ENCODE data around the gene MAGI2. TPM values are rescaled to one million over a fixed set of nuclear protein-coding genes. Genes with fewer than 3 reads are reported as not detected.

Gene MAGI2
- total RNA-seq, 2 experiments from 2014 or later: 0.03 to 0.17 TPM

GRCh38 chr7:78905436-78905835 lies 548.0 kb downstream of the MAGI2 start:
- Histone ChIP-seq H3K36me3 (ENCODE audit: insufficient read depth, low read length) (no peaks in the 10 kb centered on the region), H4K20me1 (ENCODE audit: insufficient read depth, low read length) (no peaks in the 10 kb centered on the region), H3K4me3 (ENCODE audit: low read depth, low read length, poor library complexity, severe bottlenecking) (no peak overlapping the region), H2AFZ (ENCODE audit: low read length) (no peak overlapping the region), H3K9me3 (ENCODE audit: low read length) (no peaks in the 10 kb centered on the region), H3K79me2 (ENCODE audit: insufficient read depth, low read depth, low read length) (no peaks in the 10 kb centered on the region), H3K9me2 (ENCODE audit: insufficient read depth, low read length) (no peaks in the 10 kb centered on the region), H3K4me1 (ENCODE audit: insufficient read depth, low read length, poor library complexity, severe bottlenecking) (no peaks in the 10 kb centered on the region), H3K4me2 (ENCODE audit: low read length) (no peak overlapping the region), H3K27ac (ENCODE audit: low read depth, low read length, poor library complexity, severe bottlenecking) (no peak overlapping the region)
- intact Hi-C loops (cut with micrococcal nuclease; ENCODE audit: unreplicated experiment): no loop called here
- POLR2A ChIA-PET: no interaction called here
- TF ChIP-seq CTCF (conservative IDR thresholded peaks at IDR 0.05; ENCODE audit: low read length): no peak
- TF ChIP-seq EZH2phosphoT487 (IDR thresholded peaks at IDR 0.05; ENCODE audit: borderline replicate concordance, low read depth, low read length): no peak
- no peak for DNase-seq (ENCODE audit: low spot score)
- BruUV-seq (replicated peaks): no TSS peak
- CTCF ChIA-PET (ENCODE audit: unreplicated experiment): no interaction called here

DNA sequence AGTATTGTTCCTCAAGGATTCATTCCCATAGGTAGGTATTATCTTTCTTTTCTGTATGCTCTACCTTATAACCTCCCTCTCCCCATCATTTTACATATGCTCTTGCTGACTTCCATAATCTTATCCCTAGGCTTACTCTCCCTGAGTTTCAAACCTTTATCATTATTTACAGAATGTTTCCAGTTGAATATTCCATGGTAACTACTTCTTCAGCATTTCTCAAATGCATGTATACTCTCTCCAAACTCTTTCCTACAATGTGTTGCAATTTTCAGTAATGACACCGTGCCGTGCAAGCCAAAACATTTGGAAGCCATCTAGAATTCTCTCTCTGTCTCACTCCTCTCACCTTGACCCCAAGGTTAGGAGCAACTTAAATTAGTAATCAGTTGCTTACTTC lies 548.5 kb downstream of the MAGI2 start:
- POLR2A ChIA-PET: interaction anchor here (0.7 kb wide), 1 partner anchor 477 kb away, joined by 4 read pairs; no protein-coding TSS in a partner anchor
- Histone ChIP-seq H3K4me2 (ENCODE audit: low read length) (no peak overlapping the region), H4K20me1 (ENCODE audit: insufficient read depth, low read length) (no peaks in the 10 kb centered on the region), H3K79me2 (ENCODE audit: insufficient read depth, low read depth, low read length) (no peaks in the 10 kb centered on the region), H3K36me3 (ENCODE audit: insufficient read depth, low read length) (no peaks in the 10 kb centered on the region), H3K4me1 (ENCODE audit: insufficient read depth, low read length, poor library complexity, severe bottlenecking) (no peaks in the 10 kb centered on the region), H3K9me3 (ENCODE audit: low read length) (no peaks in the 10 kb centered on the region), H3K9me2 (ENCODE audit: insufficient read depth, low read length) (no peaks in the 10 kb centered on the region), H2AFZ (ENCODE audit: low read length) (no peak overlapping the region), H3K4me3 (ENCODE audit: low read depth, low read length, poor library complexity, severe bottlenecking) (no peak overlapping the region), H3K27ac (ENCODE audit: low read depth, low read length, poor library complexity, severe bottlenecking) (no peak overlapping the region)
- CTCF ChIA-PET (ENCODE audit: unreplicated experiment): no interaction called here
- BruUV-seq (replicated peaks): no TSS peak
- no peak for DNase-seq (ENCODE audit: low spot score)
- no peak for TF ChIP-seq EZH2phosphoT487 (IDR thresholded peaks at IDR 0.05; ENCODE audit: borderline replicate concordance, low read depth, low read length)
- TF ChIP-seq CTCF (conservative IDR thresholded peaks at IDR 0.05; ENCODE audit: low read length): no peak
- intact Hi-C loops (cut with micrococcal nuclease; ENCODE audit: unreplicated experiment): no loop called here

DNA sequence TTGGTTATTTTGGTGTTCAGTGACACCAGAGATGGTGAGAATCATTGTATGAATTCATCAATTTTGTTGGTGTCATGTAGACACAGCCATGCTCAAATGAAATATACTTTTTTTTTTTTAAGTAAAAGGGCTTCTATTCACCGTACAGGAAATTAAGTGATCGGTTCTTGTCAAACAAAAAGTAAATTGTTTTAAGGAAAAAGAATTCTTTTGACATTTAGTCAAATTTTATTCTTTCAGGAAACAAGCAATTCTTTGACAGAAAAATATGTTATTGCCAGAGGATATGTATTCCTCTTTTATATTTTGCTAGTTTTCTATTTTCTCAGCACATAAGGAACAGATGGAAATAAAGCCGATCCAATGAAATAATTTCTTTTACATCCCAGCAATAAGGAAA lies 551.9 kb downstream of the MAGI2 start:
- intact Hi-C loops (cut with micrococcal nuclease; ENCODE audit: unreplicated experiment): no loop called here
- no peak for DNase-seq (ENCODE audit: low spot score)
- Histone ChIP-seq H3K9me2 (ENCODE audit: insufficient read depth, low read length) (no peaks in the 10 kb centered on the region), H3K27ac (ENCODE audit: low read depth, low read length, poor library complexity, severe bottlenecking) (no peak overlapping the region), H2AFZ (ENCODE audit: low read length) (no peak overlapping the region), H3K79me2 (ENCODE audit: insufficient read depth, low read depth, low read length) (no peaks in the 10 kb centered on the region), H4K20me1 (ENCODE audit: insufficient read depth, low read length) (no peaks in the 10 kb centered on the region), H3K4me3 (ENCODE audit: low read depth, low read length, poor library complexity, severe bottlenecking) (no peak overlapping the region), H3K9me3 (ENCODE audit: low read length) (no peaks in the 10 kb centered on the region), H3K4me2 (ENCODE audit: low read length) (no peak overlapping the region), H3K4me1 (ENCODE audit: insufficient read depth, low read length, poor library complexity, severe bottlenecking) (no peaks in the 10 kb centered on the region), H3K36me3 (ENCODE audit: insufficient read depth, low read length) (no peaks in the 10 kb centered on the region)
- no peak for TF ChIP-seq EZH2phosphoT487 (IDR thresholded peaks at IDR 0.05; ENCODE audit: borderline replicate concordance, low read depth, low read length)
- TF ChIP-seq CTCF (conservative IDR thresholded peaks at IDR 0.05; ENCODE audit: low read length): no peak
- ChIA-PET CTCF (ENCODE audit: unreplicated experiment) (no interaction called here), POLR2A (interaction anchor here (1.5 kb wide), 1 partner anchor 10 kb away, joined by 3 read pairs; no protein-coding TSS in a partner anchor)
- no TSS peak for BruUV-seq (replicated peaks)
